GM20431 (cell line): ENCODE data around the gene PHKA2.
"Not testable (repeated sequence)": the region's sequence is repeated elsewhere in the genome, so short reads cannot be mapped to it uniquely, and the experiment has no call there.

Source experiments
- in situ Hi-C: fragments of 300-500 bp; cut with MseI, MboI; formaldehyde crosslinking; loops from one replicate; pipeline ENCODE4 v1.15.0; 2020; ENCODE audit warnings: low sequenced_read_pairs; ENCODE audit not compliant: unreplicated experiment

The PHKA2 gene

GRCh38 chrX:18877469-18877868 is 106.4 kb downstream of the PHKA2 start:
- in situ Hi-C loops, result loop anchor here (25.0 kb wide), 1 partner anchor 490 kb away; no protein-coding TSS in a partner anchor

GRCh38 chrX:18875256-18875878 is 108.5 kb downstream of the PHKA2 start:
- in situ Hi-C loops, result loop anchor here (25.0 kb wide), 1 partner anchor 488 kb away; no protein-coding TSS in a partner anchor

GRCh38 chrX:18874560-18875255 is 109.2 kb downstream of the PHKA2 start:
- in situ Hi-C loops, result loop anchor here (25.0 kb wide), 1 partner anchor 487 kb away; no protein-coding TSS in a partner anchor

GRCh38 chrX:18873836-18874235 is 110.1 kb downstream of the PHKA2 start:
- in situ Hi-C loops, result no loop called here

GRCh38 chrX:18873189-18873791 is 110.6 kb downstream of the PHKA2 start:
- in situ Hi-C loops, result no loop called here

GRCh38 chrX:18872621-18873020 is 111.3 kb downstream of the PHKA2 start:
- in situ Hi-C loops, result no loop called here

- in situ Hi-C loops, result no loop called here
These were observed 111.9 kb downstream of the PHKA2 start for GRCh38 chrX:18871970-18872369.

- in situ Hi-C loops, result no loop called here
These were observed 112.6 kb downstream of the PHKA2 start for GRCh38 chrX:18871161-18871890.

- in situ Hi-C loops, result no loop called here
These were observed 119.5 kb downstream of the PHKA2 start for GRCh38 chrX:18864390-18864920.

GRCh38 chrX:18861511-18861910 is 122.4 kb downstream of the PHKA2 start:
- in situ Hi-C loops, result no loop called here

GRCh38 chrX:18856645-18856997 is 127.3 kb downstream of the PHKA2 start:
- in situ Hi-C loops, result no loop called here

GRCh38 chrX:18855919-18856644 is 127.8 kb downstream of the PHKA2 start:
- in situ Hi-C loops, result no loop called here

GRCh38 chrX:18847901-18848300 is 136.0 kb downstream of the PHKA2 start:
- in situ Hi-C loops, result not testable (repeated sequence)
